PFSK-1 (cell line): ENCODE measurements around the gene RTN4RL1.

Experiments used
- FOXP2 ChIP-seq: optimal IDR thresholded peaks from 2 replicates; pipeline ENCODE3; 2011; ENCODE audit warnings: borderline replicate concordance, control low read depth, inconsistent platforms; ENCODE audit not compliant: insufficient read depth; ENCODE audit errors: extremely low read length, extremely low read depth
- POLR2AphosphoS5 ChIP-seq: IDR thresholded peaks from 2 replicates; pipeline ENCODE4 v1.6.1; 2012; ENCODE audit warnings: low read depth, mild to moderate bottlenecking, control low read depth, low read length, moderate library complexity
- SIN3A ChIP-seq: IDR thresholded peaks from 2 replicates; pipeline ENCODE4 v1.6.1; 2012; ENCODE audit warnings: mild to moderate bottlenecking, low read length, moderate library complexity, borderline replicate concordance; ENCODE audit not compliant: insufficient read depth
- TAF1 ChIP-seq: IDR thresholded peaks from 2 replicates; pipeline ENCODE4 v1.6.1; 2012; ENCODE audit warnings: low read length, control low read depth, borderline replicate concordance; ENCODE audit not compliant: insufficient read depth
- TF ChIP-seq, protein P1 (sequence below), 2 experiments: IDR thresholded peaks; 2 replicates each; pipeline versions ENCODE4 v1.6.1 to v1.8.0; 2011 to 2012; ENCODE audit warnings: low read depth in 2 of 2, low read length in 2 of 2, control low read depth in 1 of 2, inconsistent platforms in 1 of 2, mild to moderate bottlenecking in 1 of 2, moderate library complexity in 1 of 2; ENCODE audit not compliant: insufficient read depth in 1 of 2

The RTN4RL1 gene

DNA sequence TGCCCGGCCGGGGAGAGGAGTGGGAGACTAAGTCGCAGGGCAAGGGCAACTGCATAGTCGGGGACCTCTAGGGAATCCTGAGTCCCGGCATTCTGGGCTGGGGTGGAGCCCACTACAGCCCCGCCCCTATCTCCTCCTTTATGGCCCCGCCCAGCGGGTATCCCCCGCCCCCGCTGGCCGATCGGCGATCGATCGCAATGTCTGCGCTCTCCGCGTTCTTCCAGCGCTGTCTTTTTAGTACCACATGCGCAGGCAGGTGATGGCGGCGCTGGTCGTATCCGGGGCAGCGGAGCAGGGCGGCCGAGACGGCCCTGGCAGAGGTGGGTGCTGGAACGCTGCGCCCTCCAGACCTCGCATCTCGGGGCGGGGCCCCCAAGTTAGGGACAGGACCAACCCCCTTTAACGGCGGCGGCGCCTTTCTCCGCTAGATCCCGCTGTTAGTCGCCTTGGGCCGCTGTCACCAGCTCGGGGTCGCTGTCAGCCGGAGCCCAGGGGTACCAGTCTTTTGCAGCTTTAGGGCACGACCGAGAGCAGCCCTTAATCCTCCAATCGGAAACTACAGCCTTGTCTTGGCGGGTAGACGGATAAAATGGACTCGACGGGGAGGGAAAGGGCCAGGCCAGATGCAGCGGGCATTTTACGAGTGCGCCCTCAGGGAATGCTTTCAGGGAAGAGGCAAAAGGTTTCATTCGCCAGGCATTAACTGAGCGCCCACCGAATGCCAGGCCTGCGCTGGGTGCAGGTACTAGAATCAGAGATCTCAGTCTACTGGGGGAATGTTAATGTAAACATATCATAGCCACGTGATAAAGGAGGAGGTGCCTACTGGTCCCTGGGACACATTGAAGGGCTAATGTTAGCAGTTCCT, 5.0 kb upstream of the RTN4RL1 start, which contains the start of gene DPH1:
DPH1 (plus strand) TSS at position 243 of the 868 bp plus-strand sequence; CDS start at position 260, 17 bp downstream.
- TF ChIP-seq, protein P1, sequence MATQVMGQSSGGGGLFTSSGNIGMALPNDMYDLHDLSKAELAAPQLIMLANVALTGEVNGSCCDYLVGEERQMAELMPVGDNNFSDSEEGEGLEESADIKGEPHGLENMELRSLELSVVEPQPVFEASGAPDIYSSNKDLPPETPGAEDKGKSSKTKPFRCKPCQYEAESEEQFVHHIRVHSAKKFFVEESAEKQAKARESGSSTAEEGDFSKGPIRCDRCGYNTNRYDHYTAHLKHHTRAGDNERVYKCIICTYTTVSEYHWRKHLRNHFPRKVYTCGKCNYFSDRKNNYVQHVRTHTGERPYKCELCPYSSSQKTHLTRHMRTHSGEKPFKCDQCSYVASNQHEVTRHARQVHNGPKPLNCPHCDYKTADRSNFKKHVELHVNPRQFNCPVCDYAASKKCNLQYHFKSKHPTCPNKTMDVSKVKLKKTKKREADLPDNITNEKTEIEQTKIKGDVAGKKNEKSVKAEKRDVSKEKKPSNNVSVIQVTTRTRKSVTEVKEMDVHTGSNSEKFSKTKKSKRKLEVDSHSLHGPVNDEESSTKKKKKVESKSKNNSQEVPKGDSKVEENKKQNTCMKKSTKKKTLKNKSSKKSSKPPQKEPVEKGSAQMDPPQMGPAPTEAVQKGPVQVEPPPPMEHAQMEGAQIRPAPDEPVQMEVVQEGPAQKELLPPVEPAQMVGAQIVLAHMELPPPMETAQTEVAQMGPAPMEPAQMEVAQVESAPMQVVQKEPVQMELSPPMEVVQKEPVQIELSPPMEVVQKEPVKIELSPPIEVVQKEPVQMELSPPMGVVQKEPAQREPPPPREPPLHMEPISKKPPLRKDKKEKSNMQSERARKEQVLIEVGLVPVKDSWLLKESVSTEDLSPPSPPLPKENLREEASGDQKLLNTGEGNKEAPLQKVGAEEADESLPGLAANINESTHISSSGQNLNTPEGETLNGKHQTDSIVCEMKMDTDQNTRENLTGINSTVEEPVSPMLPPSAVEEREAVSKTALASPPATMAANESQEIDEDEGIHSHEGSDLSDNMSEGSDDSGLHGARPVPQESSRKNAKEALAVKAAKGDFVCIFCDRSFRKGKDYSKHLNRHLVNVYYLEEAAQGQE (IDR thresholded peaks at IDR 0.05; ENCODE audit: insufficient read depth in 1 of 2, low read depth in 2 of 2, low read length in 2 of 2) = no peak
- TF ChIP-seq TAF1 (0 out of 2 replicates have a peak, but pooled peaks have one; percentile 54), POLR2AphosphoS5 (peak; percentile 47; the same call in 1 of the 2 replicates), SIN3A (peak; percentile 99), FOXP2 (peak; percentile 53)

DNA sequence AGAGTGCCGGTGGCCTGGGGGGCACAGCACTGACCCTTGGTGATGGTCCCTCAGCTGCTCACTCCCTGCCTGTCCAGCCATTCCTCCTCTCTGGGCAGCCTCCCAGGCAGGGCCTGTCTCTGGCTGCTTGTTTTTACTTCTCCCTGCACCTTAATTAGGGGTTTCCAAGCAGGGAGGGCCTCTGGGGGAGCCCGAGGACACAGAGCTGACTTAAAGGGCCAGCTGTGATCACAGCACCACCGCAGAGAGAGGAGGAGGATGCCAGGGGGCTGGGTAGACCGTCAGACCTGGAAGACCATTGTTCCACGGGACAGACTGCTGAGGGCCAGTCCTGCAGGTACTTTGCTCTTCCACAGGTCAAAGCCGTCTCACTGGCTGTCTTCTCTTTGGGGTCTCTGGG, 3.6 kb upstream of the RTN4RL1 start:
- TF ChIP-seq FOXP2 (no peak), TAF1 (no peak), POLR2AphosphoS5 (no peak)

DNA sequence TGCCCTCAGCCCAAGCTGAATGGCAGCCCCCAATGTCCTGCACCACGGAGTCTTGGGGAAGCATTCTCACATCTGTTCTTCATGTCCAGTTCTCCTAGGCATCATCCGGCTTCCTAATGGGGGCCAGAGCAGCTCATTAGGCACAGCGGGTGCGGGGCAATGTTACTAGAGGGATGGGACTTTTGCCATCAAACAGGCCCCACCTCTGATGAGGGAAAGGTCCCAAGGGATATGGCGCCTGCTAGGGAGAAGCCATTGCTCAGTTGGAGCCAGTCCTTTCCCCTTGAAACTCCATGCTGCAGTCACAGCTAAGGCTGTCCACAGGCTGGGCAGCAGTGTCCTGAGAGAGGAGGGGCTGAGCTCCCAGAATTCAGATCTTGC, 3.1 kb upstream of the RTN4RL1 start:
- TF ChIP-seq POLR2AphosphoS5 = no peak
- no peak for TF ChIP-seq FOXP2
- TF ChIP-seq SIN3A = no peak
- TF ChIP-seq TAF1 = no peak
- TF ChIP-seq, protein P1 (IDR thresholded peaks at IDR 0.05; ENCODE audit: insufficient read depth in 1 of 2, low read depth in 2 of 2, low read length in 2 of 2) = no peak

DNA sequence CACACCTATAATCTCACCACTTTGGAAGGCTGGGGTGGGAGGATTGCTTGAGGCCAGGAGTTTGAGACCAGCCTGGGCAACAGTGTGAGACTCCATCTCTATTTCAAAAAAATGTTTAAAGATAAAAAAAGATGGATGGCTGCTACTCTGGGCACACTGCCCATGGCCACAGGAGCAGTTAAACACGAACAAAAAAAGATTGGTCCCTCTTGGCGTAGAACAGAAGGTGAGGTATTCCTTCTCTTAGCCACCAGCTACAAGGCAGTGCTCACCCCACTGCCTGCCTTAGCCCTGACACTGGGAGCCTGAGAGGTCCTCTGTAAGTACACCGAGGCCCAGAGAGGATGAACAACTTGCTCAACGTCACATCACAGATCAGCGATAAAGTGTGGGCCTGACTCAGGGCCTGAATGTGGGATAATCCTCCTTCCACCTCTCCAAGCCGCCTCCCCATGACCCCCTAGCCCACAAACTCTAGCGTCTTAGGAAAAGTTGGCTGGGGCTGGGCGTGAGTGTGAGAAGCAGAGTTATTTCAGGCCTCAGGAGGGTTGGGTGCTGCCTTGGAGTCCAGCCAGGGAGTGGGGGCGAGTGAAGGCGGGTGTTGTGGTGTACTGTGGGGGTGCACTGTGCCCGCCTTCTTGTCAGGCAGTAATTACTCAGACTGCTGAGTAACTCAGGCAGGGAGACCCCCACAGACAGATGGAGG, 2.5 kb upstream of the RTN4RL1 start:
- TF ChIP-seq TAF1 (no peak), FOXP2 (no peak), POLR2AphosphoS5 (no peak), SIN3A (no peak)
- TF ChIP-seq, protein P1 (IDR thresholded peaks at IDR 0.05; ENCODE audit: insufficient read depth in 1 of 2, low read depth in 2 of 2, low read length in 2 of 2) = no peak

DNA sequence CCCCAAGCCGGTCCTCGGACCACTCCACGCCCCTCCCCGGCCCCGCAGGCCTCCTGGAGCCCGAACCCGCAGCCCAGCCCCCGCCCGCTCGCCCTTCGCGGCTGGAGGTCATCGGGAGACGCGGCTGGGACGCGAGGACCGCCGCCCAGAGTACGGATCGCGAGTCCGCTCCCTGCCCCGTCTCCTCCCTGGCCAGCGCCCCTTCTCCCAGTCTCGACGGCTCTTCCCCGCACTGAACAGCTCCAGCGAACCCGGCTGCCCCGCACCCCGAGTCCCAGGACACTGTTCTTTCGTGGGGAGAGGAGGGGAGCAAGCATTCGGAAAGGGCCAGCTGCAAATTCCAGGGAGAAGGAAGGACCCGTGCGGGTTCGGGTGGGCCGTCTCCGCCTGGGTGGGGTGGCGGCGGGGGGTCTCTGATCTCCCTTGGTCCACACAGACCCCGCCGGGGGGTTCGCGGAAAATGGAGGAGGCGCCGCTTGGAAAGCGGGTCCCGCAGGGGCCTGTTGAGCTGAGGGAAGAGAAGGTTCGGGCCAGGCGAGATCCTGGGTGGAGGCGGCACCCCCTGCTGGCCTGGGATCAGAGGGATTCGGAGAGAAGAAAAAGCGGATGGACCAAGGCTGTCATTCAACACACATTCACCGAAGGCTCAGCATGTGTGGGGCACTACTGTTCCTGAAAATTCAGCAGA, 632 bp upstream of the RTN4RL1 start:
- TF ChIP-seq SIN3A (no peak), POLR2AphosphoS5 (no peak), TAF1 (no peak), FOXP2 (no peak)
- TF ChIP-seq, protein P1 (IDR thresholded peaks at IDR 0.05; ENCODE audit: insufficient read depth in 1 of 2, low read depth in 2 of 2, low read length in 2 of 2) = no peak
